Smooth muscle cell (in vitro differentiated cells): ENCODE measurements around the gene HSF5. TPM values are rescaled to one million over a fixed set of nuclear protein-coding genes. Genes with fewer than 3 reads are reported as not detected.

Experiments
- DNase-seq: peaks from one replicate; lab custom pipeline; 2025; ENCODE audit not compliant: unreplicated experiment; lab: John Stamatoyannopoulos, UW
- H2AFZ ChIP-seq: fragments of 200-600 bp; sonication (generic); 2 replicates; pipeline ENCODE4 v1.6.0; 2016; ENCODE audit warnings: antibody characterized with exemption, low read depth, mild to moderate bottlenecking
- H3F3A ChIP-seq: fragments of 200-600 bp; sonication (generic); 2 replicates; pipeline ENCODE4 v1.6.0; 2017; ENCODE audit warnings: antibody characterized with exemption, low read depth
- H3K27ac ChIP-seq: fragments of 200-600 bp; sonication (generic); 2 replicates; pipeline ENCODE4 v1.5.1; 2016; ENCODE audit warnings: low read depth, mild to moderate bottlenecking
- H3K27me3 ChIP-seq: fragments of 200-600 bp; sonication (generic); 2 replicates; pipeline ENCODE4 v1.6.1; 2016; ENCODE audit warnings: low read depth, mild to moderate bottlenecking
- H3K36me3 ChIP-seq: fragments of 200-600 bp; sonication (generic); 2 replicates; pipeline ENCODE4 v1.5.1; 2016; ENCODE audit warnings: low read depth
- H3K4me1 ChIP-seq: fragments of 200-600 bp; sonication (generic); 2 replicates; pipeline ENCODE4 v1.5.1; 2016; ENCODE audit warnings: low read depth
- H3K4me2 ChIP-seq: fragments of 200-600 bp; sonication (generic); 2 replicates; pipeline ENCODE4 v1.6.0; 2016; ENCODE audit warnings: mild to moderate bottlenecking
- H3K4me3 ChIP-seq: fragments of 200-600 bp; sonication (generic); 2 replicates; pipeline ENCODE4 v1.5.1; 2016; ENCODE audit warnings: mild to moderate bottlenecking
- H3K79me2 ChIP-seq: fragments of 200-600 bp; sonication (generic); 2 replicates; pipeline ENCODE4 v1.6.0; 2016; ENCODE audit warnings: low read depth, mild to moderate bottlenecking
- H3K9ac ChIP-seq: fragments of 200-600 bp; sonication (generic); 2 replicates; pipeline ENCODE4 v1.6.0; 2016; ENCODE audit warnings: low read depth
- H3K9me3 ChIP-seq: fragments of 200-600 bp; sonication (generic); replicated peaks from 2 replicates; pipeline ENCODE4 v1.5.1; 2016; ENCODE audit warnings: low read depth
- H4K20me1 ChIP-seq: fragments of 200-600 bp; sonication (generic); 2 replicates; pipeline ENCODE4 v1.6.0; 2016; ENCODE audit warnings: low read depth
- CTCF ChIP-seq: fragments of 200-600 bp; sonication (generic); IDR thresholded peaks from 2 replicates; pipeline ENCODE4 v1.5.1; 2017; ENCODE audit warnings: borderline replicate concordance, mild to moderate bottlenecking, antibody characterized with exemption; ENCODE audit not compliant: insufficient read depth, poor library complexity, severe bottlenecking
- WGBS: methylation state at CpG from one replicate; pipeline ENCODE4 v1.1.7; 2016; ENCODE audit warnings: low lambda C conversion rate; 5-methylcytosine and 5-hydroxymethylcytosine counted together
- polyA plus RNA-seq: library from polyadenylated mRNA; unstranded; fragments of >200 nt; fragmentation: Nextera tagmentation; extraction: Ambion mirVana; gene quantifications from 2 replicates; pipeline ENCODE4 v1.2.1, GENCODE V29; 2016
- total RNA-seq: library from RNA; depleted of rRNA; stranded (reverse); fragments of >200 nt; gene quantifications from 2 replicates; pipeline ENCODE4 v1.2.3, GENCODE V29; 2014

The HSF5 gene
- total and polyA plus RNA-seq, 2 experiments from 2014 or later: not detected

DNA sequence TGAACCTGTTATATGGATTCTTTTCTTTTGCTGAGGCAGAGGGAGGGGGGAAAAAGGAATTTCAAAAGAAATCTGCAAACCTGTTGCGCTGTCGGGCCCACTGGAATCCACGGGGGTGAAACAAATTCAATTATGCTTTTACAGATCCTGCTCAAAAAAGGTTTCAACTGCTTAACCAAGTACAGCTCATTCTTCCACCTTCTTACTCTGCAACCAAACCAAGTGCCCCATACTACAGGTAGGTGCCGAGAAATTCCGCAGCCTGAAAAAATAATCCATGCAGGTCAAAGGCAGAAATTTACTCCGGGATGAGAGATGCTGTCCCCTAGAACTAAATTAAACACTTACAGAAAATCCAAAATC lies 71.3 kb downstream of the HSF5 start:
- H3K4me3 ChIP-seq: peak overlapping the region; percentile 61

GRCh38 chr17:58416396-58416795 lies 71.8 kb downstream of the HSF5 start:
- no peaks in the 10 kb centered on the region for H3K27me3 ChIP-seq
- no peaks in the 10 kb centered on the region for H4K20me1 ChIP-seq
- no peaks in the 10 kb centered on the region for H3K9me3 ChIP-seq
- H3K4me1 ChIP-seq: peaks cover 5% of the 10 kb centered on the region
- no peak overlapping the region for H2AFZ ChIP-seq
- WGBS: 66% methylated on average over 4 of the region's 4 CpGs
- TF ChIP-seq CTCF: no peak
- H3F3A ChIP-seq: no peaks in the 10 kb centered on the region
- no peak overlapping the region for H3K9ac ChIP-seq
- H3K79me2 ChIP-seq: peaks cover 20% of the 10 kb centered on the region
- no peak overlapping the region for H3K27ac ChIP-seq
- no peak for DNase-seq
- peak overlapping the region; percentile 81 for H3K4me2 ChIP-seq
- peak overlapping the region; percentile 61 for H3K4me3 ChIP-seq
- no peaks in the 10 kb centered on the region for H3K36me3 ChIP-seq

More for the DNA sequence above, 71.3 kb downstream of the HSF5 start:
- no peak for TF ChIP-seq CTCF
- DNase-seq: no peak
- WGBS: 6% methylated on average over 6 of the region's 6 CpGs
- H2AFZ ChIP-seq: peak overlapping the region; percentile 70
- no peaks in the 10 kb centered on the region for H3F3A ChIP-seq
- H4K20me1 ChIP-seq: no peaks in the 10 kb centered on the region
- H3K27ac ChIP-seq: peak overlapping the region; percentile 63
- H3K27me3 ChIP-seq: no peaks in the 10 kb centered on the region
- no peaks in the 10 kb centered on the region for H3K36me3 ChIP-seq
- H3K9me3 ChIP-seq: no peaks in the 10 kb centered on the region
- peaks cover 10% of the 10 kb centered on the region for H3K4me1 ChIP-seq
- H3K4me2 ChIP-seq: peak overlapping the region; percentile 81
- H3K79me2 ChIP-seq: peaks cover 16% of the 10 kb centered on the region
- H3K9ac ChIP-seq: peak overlapping the region; percentile 60

DNA sequence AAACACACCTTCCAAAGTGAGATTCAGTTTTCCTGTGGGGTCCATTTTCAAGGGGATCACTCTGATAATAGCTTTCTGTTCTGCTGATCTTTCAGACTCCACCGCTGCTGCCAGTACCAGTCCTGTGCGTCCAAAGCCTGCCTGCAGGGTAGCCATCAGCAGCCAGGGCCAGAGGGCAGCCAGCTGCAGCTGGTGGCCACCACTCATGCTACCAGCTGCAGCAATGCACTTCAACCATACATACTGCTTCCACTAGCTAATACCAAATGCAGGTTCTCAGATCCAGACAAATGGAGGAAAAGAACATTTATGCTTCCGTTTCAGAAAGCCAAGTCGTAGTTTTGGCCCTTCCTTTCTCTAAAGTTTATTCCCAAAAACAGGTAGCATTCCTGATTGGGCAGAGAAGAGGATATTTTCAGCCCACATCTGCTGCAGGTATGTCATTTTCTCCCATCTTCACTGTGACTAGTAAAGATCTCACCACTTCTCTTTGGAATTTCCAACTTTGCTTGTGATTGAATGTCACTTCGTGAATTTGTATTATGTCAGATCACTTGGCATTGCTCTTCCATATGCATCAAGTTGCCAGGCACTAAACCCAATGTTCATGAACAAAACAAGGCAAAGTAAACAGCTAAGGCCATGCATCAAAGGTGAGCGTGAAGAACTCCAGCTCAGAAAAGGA lies 72.7 kb downstream of the HSF5 start:
- no peak overlapping the region for H2AFZ ChIP-seq
- H3K9me3 ChIP-seq: no peaks in the 10 kb centered on the region
- no peaks in the 10 kb centered on the region for H4K20me1 ChIP-seq
- H3K4me1 ChIP-seq: no peaks in the 10 kb centered on the region
- H3F3A ChIP-seq: no peaks in the 10 kb centered on the region
- H3K9ac ChIP-seq: no peak overlapping the region
- no peaks in the 10 kb centered on the region for H3K36me3 ChIP-seq
- 56% methylated on average over 6 of the region's 6 CpGs for WGBS
- no peaks in the 10 kb centered on the region for H3K27me3 ChIP-seq
- H3K79me2 ChIP-seq: peaks cover 26% of the 10 kb centered on the region
- no peak for DNase-seq
- H3K4me2 ChIP-seq: peak overlapping the region; percentile 81
- no peak overlapping the region for H3K27ac ChIP-seq
- peak overlapping the region; percentile 61 for H3K4me3 ChIP-seq
- TF ChIP-seq CTCF: no peak

GRCh38 chr17:58414596-58414997 lies 73.6 kb downstream of the HSF5 start:
- Histone ChIP-seq H4K20me1 (no peaks in the 10 kb centered on the region), H3F3A (no peaks in the 10 kb centered on the region), H3K36me3 (no peaks in the 10 kb centered on the region), H3K4me1 (no peaks in the 10 kb centered on the region), H3K27me3 (no peaks in the 10 kb centered on the region), H3K4me3 (peak overlapping the region; percentile 61), H3K9ac (no peak overlapping the region), H3K27ac (no peak overlapping the region), H3K4me2 (peak overlapping the region; percentile 81), H3K79me2 (peaks cover 35% of the 10 kb centered on the region), H2AFZ (no peak overlapping the region), H3K9me3 (no peaks in the 10 kb centered on the region)
- 71% methylated on average over 3 of the region's 3 CpGs for WGBS
- no peak for TF ChIP-seq CTCF
- DNase-seq: no peak
